Measurements from ENCODE around the gene MAPK1.
"Not testable (repeated sequence)": the region's sequence is repeated elsewhere in the genome, so short reads cannot be mapped to it uniquely, and the experiment has no call there.

MAPK1 gene

GRCh38 chr22:21867528-21868266 is at the start of gene MAPK1:
TSS of gene MAPK1 (minus strand) at chr22:21867645. CDS start at chr22:21867440, 205 bp downstream.
- H3K4me3 ChIP-seq (ENCODE audit: low read depth, low read length) = peak within 1 kb of the TSS; percentile 94
- peak; percentile 64 for DNase-seq (ENCODE audit: low read depth)

DNA sequence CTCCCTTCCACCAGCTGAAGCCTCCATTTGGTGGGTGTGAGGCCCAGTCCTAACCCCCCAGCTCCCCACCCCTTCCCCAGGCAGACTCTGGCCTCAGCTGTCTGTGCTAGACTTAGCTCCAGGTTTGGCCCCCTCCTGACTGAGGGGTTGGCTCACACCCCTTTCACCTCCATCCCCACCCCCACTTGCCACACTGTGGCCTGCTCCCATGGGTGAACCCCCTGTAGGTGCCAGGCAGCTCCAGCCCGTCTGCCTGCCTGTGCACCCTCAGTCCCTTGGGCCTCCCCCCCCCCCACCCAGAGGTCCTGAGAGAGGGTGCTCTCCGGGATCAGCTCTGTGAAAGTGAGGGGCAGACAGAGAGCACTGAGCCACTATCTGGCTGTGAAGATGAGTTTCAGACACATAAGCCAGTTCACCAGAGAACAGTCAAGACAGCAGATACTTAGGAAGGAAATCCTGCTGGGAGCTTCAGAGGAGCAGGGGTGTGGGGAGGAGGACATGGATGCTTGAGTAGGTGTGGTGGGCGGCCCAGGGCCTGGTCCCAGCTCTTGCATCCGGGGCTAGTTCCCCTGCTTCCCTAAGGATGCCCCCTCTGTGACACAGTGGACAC is 49.0 kb upstream of the MAPK1 start:
- H3K4me3 ChIP-seq (ENCODE audit: low read depth, low read length) = no peak overlapping the region
- DNase-seq (ENCODE audit: low read depth) = no peak

- no peak overlapping the region for H3K4me3 ChIP-seq (ENCODE audit: low read depth, low read length)
- DNase-seq (ENCODE audit: low read depth) = no peak
Measured at GRCh38 chr22:21915624-21916308, 48.3 kb upstream of the MAPK1 start.

GRCh38 chr22:21914033-21914642 is 46.7 kb upstream of the MAPK1 start:
- DNase-seq (ENCODE audit: low read depth); H3K4me3 ChIP-seq (ENCODE audit: low read depth, low read length): not testable (repeated sequence)

GRCh38 chr22:21910367-21910766 is 42.9 kb upstream of the MAPK1 start:
- DNase-seq (ENCODE audit: low read depth); H3K4me3 ChIP-seq (ENCODE audit: low read depth, low read length): not testable (repeated sequence)

GRCh38 chr22:21909871-21910270 is 42.4 kb upstream of the MAPK1 start:
- no peak for DNase-seq (ENCODE audit: low read depth)
- no peak overlapping the region for H3K4me3 ChIP-seq (ENCODE audit: low read depth, low read length)

- H3K4me3 ChIP-seq (ENCODE audit: low read depth, low read length) = no peak overlapping the region
- DNase-seq (ENCODE audit: low read depth) = no peak
Measured at GRCh38 chr22:21907638-21908522, 40.4 kb upstream of the MAPK1 start.

DNA sequence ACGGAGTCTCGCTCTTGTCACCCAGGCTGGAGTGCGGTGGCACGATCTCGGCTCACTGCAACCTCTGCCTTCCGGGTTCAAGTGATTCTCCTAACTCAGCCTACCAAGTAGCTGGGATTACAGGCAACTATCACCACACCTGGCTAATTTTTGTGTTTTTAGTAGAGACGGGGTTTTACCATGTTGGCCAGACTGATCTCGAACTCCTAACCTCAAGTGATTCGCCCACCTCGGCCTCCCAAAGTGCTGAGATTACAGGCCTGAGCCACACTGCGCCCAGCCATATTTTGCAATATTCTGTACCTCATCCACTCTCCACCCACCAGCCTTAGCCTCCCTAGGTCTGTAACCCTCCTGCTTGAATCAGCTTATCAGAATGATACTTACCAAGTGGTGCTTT is 37.8 kb upstream of the MAPK1 start:
- not testable (repeated sequence) for DNase-seq (ENCODE audit: low read depth); H3K4me3 ChIP-seq (ENCODE audit: low read depth, low read length)

- no peak for DNase-seq (ENCODE audit: low read depth)
- no peak overlapping the region for H3K4me3 ChIP-seq (ENCODE audit: low read depth, low read length)
Measured at GRCh38 chr22:21904250-21904789, 36.9 kb upstream of the MAPK1 start.

GRCh38 chr22:21903283-21903682 is 35.8 kb upstream of the MAPK1 start:
- no peak overlapping the region for H3K4me3 ChIP-seq (ENCODE audit: low read depth, low read length)
- DNase-seq (ENCODE audit: low read depth) = no peak

DNA sequence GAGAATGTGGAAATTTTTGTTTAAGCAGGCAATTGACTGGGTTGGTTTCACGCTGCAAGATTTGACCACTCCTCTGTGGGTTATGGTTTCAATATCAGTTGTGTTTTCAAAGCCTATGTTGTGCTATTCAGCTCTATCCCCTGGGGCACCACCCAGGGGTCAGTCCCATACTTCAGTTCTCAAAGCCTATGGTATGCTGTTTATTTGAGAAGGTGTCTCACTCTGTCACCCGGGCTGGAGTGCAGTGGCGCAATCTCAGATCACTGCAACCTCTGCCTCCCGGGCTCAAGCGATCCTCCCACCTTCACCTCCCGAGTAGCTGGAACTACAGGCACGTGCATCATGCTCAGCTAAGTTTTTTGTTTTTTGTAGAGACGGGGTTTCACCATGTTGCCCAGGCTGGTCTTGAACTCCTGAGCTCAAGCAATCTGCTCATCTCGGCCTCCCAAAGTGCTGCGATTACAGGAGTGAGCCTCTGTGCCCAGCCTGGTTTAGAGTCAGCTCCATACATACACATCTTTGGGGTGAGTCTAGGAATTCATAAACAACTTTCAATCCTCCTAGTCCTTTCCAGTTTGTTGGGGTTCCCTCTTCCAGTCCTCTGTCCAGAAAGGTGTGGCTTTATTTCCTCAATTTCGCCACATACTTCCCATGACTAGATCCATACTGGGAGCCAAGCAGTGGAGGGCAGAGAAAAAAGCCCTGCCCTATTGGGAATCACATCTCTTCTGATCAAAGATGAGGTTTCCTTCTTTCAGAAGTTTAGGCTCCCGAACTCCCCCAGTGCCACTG is 35.0 kb upstream of the MAPK1 start:
- no peak overlapping the region for H3K4me3 ChIP-seq (ENCODE audit: low read depth, low read length)
- no peak for DNase-seq (ENCODE audit: low read depth)

DNA sequence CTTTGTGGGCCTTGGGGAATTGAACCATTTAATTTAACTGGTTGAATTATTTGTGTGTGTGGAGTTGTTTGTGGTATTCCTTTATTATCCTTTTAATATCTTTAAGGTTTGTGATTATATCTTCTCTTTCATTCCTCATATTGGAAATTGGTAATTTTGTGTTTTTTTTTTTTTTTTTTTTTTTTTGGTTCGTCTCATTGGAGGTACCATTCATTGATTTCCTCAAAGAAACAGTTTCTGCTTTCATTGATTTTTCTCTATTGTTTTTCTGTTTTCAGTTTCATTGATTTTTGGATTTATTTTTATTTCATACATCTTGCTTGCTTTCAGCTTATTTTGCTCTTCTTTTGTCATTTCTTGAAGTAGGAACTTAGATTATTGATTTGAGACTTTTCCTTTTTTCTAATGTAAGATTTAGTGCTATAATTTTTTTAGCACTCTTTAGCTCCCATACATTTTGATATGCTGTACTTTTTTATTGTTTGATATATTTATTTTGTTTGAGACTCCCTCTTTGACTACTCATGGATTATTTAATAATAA is 31.0 kb upstream of the MAPK1 start:
- no peak for DNase-seq (ENCODE audit: low read depth)

DNA sequence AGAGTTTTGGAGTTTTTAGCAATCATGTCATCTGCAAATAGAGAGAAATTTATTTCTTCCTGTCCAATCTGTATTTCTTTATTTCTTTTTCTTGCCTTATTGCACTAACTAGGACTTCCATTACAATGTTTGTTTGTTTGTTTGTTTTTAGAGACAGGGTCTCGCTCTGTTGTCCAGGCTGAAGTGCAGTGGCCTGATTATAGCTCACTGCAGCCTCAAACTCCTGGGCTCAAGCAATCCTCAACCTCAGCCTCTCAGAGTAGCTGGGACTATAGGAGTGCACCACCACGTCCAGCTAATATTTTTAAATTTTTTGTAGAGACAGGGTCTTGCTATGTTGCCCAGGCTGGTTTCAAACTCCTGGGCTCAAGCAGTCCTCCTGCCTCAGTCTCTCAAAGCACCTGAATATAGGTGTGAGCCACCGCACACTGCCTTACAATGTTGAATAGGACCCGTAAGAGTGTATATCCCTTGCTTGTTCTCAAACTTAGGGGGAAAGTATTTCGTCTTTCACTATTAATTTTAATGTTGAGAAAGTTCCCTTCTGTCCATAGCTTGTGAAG is 29.6 kb upstream of the MAPK1 start:
- no peak for DNase-seq (ENCODE audit: low read depth)
- H3K4me3 ChIP-seq (ENCODE audit: low read depth, low read length) = no peak overlapping the region

More for the DNA sequence above, 31.0 kb upstream of the MAPK1 start:
- no peak overlapping the region for H3K4me3 ChIP-seq (ENCODE audit: low read depth, low read length)

GRCh38 chr22:21896275-21896674 is 28.8 kb upstream of the MAPK1 start:
- H3K4me3 ChIP-seq (ENCODE audit: low read depth, low read length); DNase-seq (ENCODE audit: low read depth): not testable (repeated sequence)

DNA sequence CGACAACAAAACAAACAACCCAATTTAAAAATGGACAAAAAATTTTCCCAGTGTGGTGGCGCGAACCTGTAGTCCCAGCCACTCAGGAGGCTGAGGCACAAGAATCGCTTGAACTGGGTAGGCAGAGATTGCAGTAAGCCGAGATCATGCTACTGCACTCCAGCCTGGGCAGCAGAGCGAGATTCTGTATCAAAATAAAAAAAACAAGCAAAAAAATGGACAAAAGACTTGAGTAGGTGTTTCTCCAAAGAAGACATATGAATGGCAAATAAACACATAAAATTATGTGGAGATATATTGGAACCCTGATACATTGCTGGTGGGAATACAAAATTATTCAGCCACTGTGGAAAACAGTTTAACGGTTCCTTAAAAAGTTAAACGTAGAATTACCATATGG is 27.4 kb upstream of the MAPK1 start:
- no peak overlapping the region for H3K4me3 ChIP-seq (ENCODE audit: low read depth, low read length)
- DNase-seq (ENCODE audit: low read depth) = no peak

- no peak overlapping the region for H3K4me3 ChIP-seq (ENCODE audit: low read depth, low read length)
Measured at GRCh38 chr22:21889251-21889990, 22.0 kb upstream of the MAPK1 start.

GRCh38 chr22:21887841-21888240 is 20.4 kb upstream of the MAPK1 start:
- no peak for DNase-seq (ENCODE audit: low read depth)
- no peak overlapping the region for H3K4me3 ChIP-seq (ENCODE audit: low read depth, low read length)

More at GRCh38 chr22:21889251-21889990, 22.0 kb upstream of the MAPK1 start:
- DNase-seq (ENCODE audit: low read depth) = no peak
